ENCODE data around the gene WNT7B. TPM values are rescaled to one million over a fixed set of nuclear protein-coding genes. Genes with fewer than 3 reads are reported as not detected.

WNT7B gene
- total RNA-seq, 1 experiment from 2014 or later: 0.33 TPM

GRCh38 chr22:45872659-45873263 is 104.2 kb downstream of the WNT7B start:
- POLR2A ChIA-PET: no interaction called here
- no peak for ATAC-seq
- no peaks in the 10 kb centered on the region for H3K36me3 Mint-ChIP-seq
- H3K4me1 Mint-ChIP-seq: peaks cover 11% of the 10 kb centered on the region
- CTCF ChIA-PET: interaction anchor here (1.0 to 1.1 kb wide), 2 partner anchors 9 to 134 kb away, joined by 3 to 5 read pairs; no protein-coding TSS in a partner anchor
- peaks cover 42% of the 10 kb centered on the region for H3K27me3 Mint-ChIP-seq (ENCODE audit: low read depth)
- TF ChIP-seq JUN (CRISPR knock-in tag; IDR thresholded peaks at IDR 0.05) (no peak), ZNF317 (CRISPR knock-in tag; IDR thresholded peaks at IDR 0.05; ENCODE audit: borderline replicate concordance, low read depth) (peak; percentile 76; the same call in 1 of the 2 replicates)
- H3K4me3 Mint-ChIP-seq: no peak overlapping the region
- no peak for DNase-seq (ENCODE audit: low spot score)
- no peak overlapping the region for H3K27ac Mint-ChIP-seq
- H3K9me3 Mint-ChIP-seq: peaks cover 11% of the 10 kb centered on the region

DNA sequence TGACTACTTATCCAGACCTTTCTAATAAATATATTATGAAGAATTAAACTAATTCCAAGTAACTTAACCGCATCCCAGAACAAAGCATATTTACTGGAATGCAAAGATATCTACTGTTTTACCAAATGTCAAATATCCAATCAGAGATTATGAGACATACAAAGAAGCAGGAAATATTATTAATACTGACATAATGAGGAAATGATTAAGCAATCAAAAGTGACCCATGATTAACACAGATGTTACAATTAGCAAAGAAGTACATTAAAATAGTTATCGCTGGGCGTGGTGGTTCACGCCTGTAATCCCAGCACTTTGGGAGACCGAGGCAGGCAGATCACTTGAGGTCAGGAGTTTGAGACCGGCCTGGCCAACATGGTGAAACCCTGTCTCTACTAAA is 105.2 kb downstream of the WNT7B start:
- TF ChIP-seq ZNF317 (CRISPR knock-in tag; IDR thresholded peaks at IDR 0.05; ENCODE audit: borderline replicate concordance, low read depth): no peak
- no peak overlapping the region for H3K4me3 Mint-ChIP-seq
- ChIA-PET CTCF (no interaction called here), POLR2A (no interaction called here)
- peaks cover 11% of the 10 kb centered on the region for H3K9me3 Mint-ChIP-seq
- peaks cover 9% of the 10 kb centered on the region for H3K4me1 Mint-ChIP-seq
- no peak for DNase-seq (ENCODE audit: low spot score)
- peaks cover 43% of the 10 kb centered on the region for H3K27me3 Mint-ChIP-seq (ENCODE audit: low read depth)
- no peaks in the 10 kb centered on the region for H3K36me3 Mint-ChIP-seq
- no peak overlapping the region for H3K27ac Mint-ChIP-seq
- no peak for ATAC-seq

Other genes starting within 250 kb of the WNT7B start
- 8.5 to 10.1 TPM (median 9.3 TPM) in 3 replicates for gene PPARA, start 173.4 kb upstream of the WNT7B start, total RNA-seq (2021)